Hepatocyte (in vitro differentiated cells): Measurements from ENCODE around the gene TBC1D5.

ENCODE experiments used
- EZH2 ChIP-seq: fragments of 200-600 bp; sonication (generic); IDR thresholded peaks from 2 replicates; pipeline ENCODE4 v1.6.1; 2016; ENCODE audit warnings: antibody characterized with exemption, mild to moderate bottlenecking, borderline replicate concordance
- TF ChIP-seq, protein P1 (sequence below): fragments of 200-600 bp; sonication (generic); IDR thresholded peaks from 2 replicates; pipeline ENCODE4 v1.5.1; 2016; ENCODE audit warnings: antibody characterized with exemption, mild to moderate bottlenecking; ENCODE audit not compliant: poor library complexity

- TF ChIP-seq EZH2: no peak
- TF ChIP-seq, protein P1, sequence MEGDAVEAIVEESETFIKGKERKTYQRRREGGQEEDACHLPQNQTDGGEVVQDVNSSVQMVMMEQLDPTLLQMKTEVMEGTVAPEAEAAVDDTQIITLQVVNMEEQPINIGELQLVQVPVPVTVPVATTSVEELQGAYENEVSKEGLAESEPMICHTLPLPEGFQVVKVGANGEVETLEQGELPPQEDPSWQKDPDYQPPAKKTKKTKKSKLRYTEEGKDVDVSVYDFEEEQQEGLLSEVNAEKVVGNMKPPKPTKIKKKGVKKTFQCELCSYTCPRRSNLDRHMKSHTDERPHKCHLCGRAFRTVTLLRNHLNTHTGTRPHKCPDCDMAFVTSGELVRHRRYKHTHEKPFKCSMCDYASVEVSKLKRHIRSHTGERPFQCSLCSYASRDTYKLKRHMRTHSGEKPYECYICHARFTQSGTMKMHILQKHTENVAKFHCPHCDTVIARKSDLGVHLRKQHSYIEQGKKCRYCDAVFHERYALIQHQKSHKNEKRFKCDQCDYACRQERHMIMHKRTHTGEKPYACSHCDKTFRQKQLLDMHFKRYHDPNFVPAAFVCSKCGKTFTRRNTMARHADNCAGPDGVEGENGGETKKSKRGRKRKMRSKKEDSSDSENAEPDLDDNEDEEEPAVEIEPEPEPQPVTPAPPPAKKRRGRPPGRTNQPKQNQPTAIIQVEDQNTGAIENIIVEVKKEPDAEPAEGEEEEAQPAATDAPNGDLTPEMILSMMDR: no peak
Observed at GRCh38 chr3:17581421-17582080, 160.9 kb downstream of the TBC1D5 start.
